ENCODE measurements around the gene DTNBP1. TPM values are rescaled to one million over a fixed set of nuclear protein-coding genes. Genes with fewer than 3 reads are reported as not detected.
A peak's percentile ranks its signal among the peaks of the same experiment; 100 is the strongest.
"Not testable (repeated sequence)": the region's sequence is repeated elsewhere in the genome, so short reads cannot be mapped to it uniquely, and the experiment has no call there.

DTNBP1 gene
- total and polyA plus RNA-seq, 4 donors: 26.2 to 37.1 (median 27.6) TPM

DNA sequence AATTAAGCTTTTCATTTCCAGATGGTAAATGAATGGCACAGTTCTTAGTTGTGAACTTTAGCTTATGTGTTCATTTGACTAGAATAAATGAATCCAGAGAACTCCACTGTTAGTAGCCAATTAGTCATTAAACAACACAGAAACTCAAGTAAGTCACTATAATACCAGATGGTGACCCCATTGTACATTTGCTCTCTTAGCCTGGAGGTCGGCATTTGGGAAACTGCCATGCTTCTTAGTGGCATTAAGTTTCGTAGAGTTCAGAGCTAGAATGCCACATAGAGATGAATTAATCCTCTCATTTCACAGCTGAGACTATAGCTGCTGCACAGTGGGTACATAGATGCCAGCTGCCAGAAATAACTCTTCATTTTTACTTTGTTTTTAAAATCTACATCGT is 10.8 kb upstream of the DTNBP1 start:
- Histone ChIP-seq H3K27ac (ENCODE audit: low read depth in 1 of 2, low read length in 2 of 2) (no peak overlapping the region), H3K4me1 (ENCODE audit: control insufficient read depth in 1 of 2, insufficient read depth in 2 of 2, low read length in 2 of 2) (no peaks in the 10 kb centered on the region), H3K9me3 (ENCODE audit: control insufficient read depth, low read length) (no peaks in the 10 kb centered on the region), H3K36me3 (ENCODE audit: control insufficient read depth in 1 of 2, insufficient read depth in 2 of 2, low read length in 1 of 2) (no peaks in the 10 kb centered on the region), H3K4me3 (ENCODE audit: low read length in 2 of 2) (no peak overlapping the region), H3K27me3 (ENCODE audit: control insufficient read depth in 1 of 2, insufficient read depth in 2 of 2, low read length in 1 of 2) (no peaks in the 10 kb centered on the region)
- intact Hi-C loops (cut with DNase I): no loop called here
- WGBS, 2 donors: 69 to 77% methylated on average over 3 of the region's 3 CpGs
- ATAC-seq (ENCODE audit: low FRiP score): no peak
- no peak for DNase-seq

DNA sequence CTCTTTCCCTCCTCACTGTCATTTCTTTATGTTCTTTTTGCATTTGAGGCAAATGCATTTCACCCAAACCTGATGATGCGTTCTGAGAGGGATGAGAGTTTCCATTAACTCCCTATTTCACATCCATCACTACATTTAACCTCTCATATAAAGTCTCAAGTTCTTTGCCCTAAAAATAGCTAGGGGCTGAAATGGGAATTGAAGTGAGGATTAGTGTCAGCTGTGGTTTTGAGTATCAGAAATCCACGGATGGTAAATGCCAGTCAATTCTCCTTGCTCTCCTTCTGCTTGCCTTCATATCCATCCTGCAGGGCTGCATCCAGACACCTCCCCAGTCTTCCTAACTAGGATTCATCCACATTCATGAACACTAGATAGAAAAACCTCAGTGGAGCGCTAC is 10.0 kb upstream of the DTNBP1 start:
- ATAC-seq (ENCODE audit: low FRiP score) (no peak), DNase-seq (no peak)
- Histone ChIP-seq H3K27ac (ENCODE audit: low read depth in 1 of 2, low read length in 2 of 2) (no peak overlapping the region), H3K4me3 (ENCODE audit: low read length in 2 of 2) (no peak overlapping the region), H3K27me3 (ENCODE audit: control insufficient read depth in 1 of 2, insufficient read depth in 2 of 2, low read length in 1 of 2) (no peaks in the 10 kb centered on the region), H3K36me3 (ENCODE audit: control insufficient read depth in 1 of 2, insufficient read depth in 2 of 2, low read length in 1 of 2) (no peaks in the 10 kb centered on the region), H3K4me1 (ENCODE audit: control insufficient read depth in 1 of 2, insufficient read depth in 2 of 2, low read length in 2 of 2) (no peaks in the 10 kb centered on the region), H3K9me3 (ENCODE audit: control insufficient read depth, low read length) (no peaks in the 10 kb centered on the region)
- 59 to 66% methylated on average over 3 of the region's 3 CpGs for WGBS, 2 donors
- intact Hi-C loops (cut with DNase I): no loop called here

GRCh38 chr6:15672291-15672690 is 9.5 kb upstream of the DTNBP1 start:
- H3K27ac ChIP-seq (ENCODE audit: low read depth in 1 of 2, low read length in 2 of 2): no peak overlapping the region
- H3K4me1 ChIP-seq (ENCODE audit: control insufficient read depth in 1 of 2, insufficient read depth in 2 of 2, low read length in 2 of 2): no peaks in the 10 kb centered on the region
- ATAC-seq (ENCODE audit: low FRiP score) (no peak), DNase-seq (no peak)
- WGBS, 2 donors: 95 to 100% methylated on average over 1 of the region's 1 CpG
- intact Hi-C loops (cut with DNase I): no loop called here
- no peaks in the 10 kb centered on the region for H3K27me3 ChIP-seq (ENCODE audit: control insufficient read depth in 1 of 2, insufficient read depth in 2 of 2, low read length in 1 of 2)
- no peaks in the 10 kb centered on the region for H3K9me3 ChIP-seq (ENCODE audit: control insufficient read depth, low read length)
- H3K36me3 ChIP-seq (ENCODE audit: control insufficient read depth in 1 of 2, insufficient read depth in 2 of 2, low read length in 1 of 2): no peaks in the 10 kb centered on the region
- no peak overlapping the region for H3K4me3 ChIP-seq (ENCODE audit: low read length in 2 of 2)

- ATAC-seq (ENCODE audit: low FRiP score): no peak
- Histone ChIP-seq H3K4me1 (ENCODE audit: control insufficient read depth in 1 of 2, insufficient read depth in 2 of 2, low read length in 2 of 2) (no peaks in the 10 kb centered on the region), H3K27me3 (ENCODE audit: control insufficient read depth in 1 of 2, insufficient read depth in 2 of 2, low read length in 1 of 2) (no peaks in the 10 kb centered on the region), H3K4me3 (ENCODE audit: low read length in 2 of 2) (no peak overlapping the region), H3K9me3 (ENCODE audit: control insufficient read depth, low read length) (no peaks in the 10 kb centered on the region), H3K36me3 (ENCODE audit: control insufficient read depth in 1 of 2, insufficient read depth in 2 of 2, low read length in 1 of 2) (no peaks in the 10 kb centered on the region), H3K27ac (ENCODE audit: low read depth in 1 of 2, low read length in 2 of 2) (no peak overlapping the region)
- no peak for DNase-seq
- intact Hi-C loops (cut with DNase I): no loop called here
- 65 to 73% methylated on average over 2 of the region's 2 CpGs for WGBS, 2 donors
Measured at GRCh38 chr6:15668918-15669317, 6.1 kb upstream of the DTNBP1 start.

- ATAC-seq (ENCODE audit: low FRiP score); H3K9me3 ChIP-seq (ENCODE audit: control insufficient read depth, low read length); H3K27ac ChIP-seq (ENCODE audit: low read depth in 1 of 2, low read length in 2 of 2); H3K4me3 ChIP-seq (ENCODE audit: low read length in 2 of 2); DNase-seq; H3K36me3 ChIP-seq (ENCODE audit: control insufficient read depth in 1 of 2, insufficient read depth in 2 of 2, low read length in 1 of 2); H3K27me3 ChIP-seq (ENCODE audit: control insufficient read depth in 1 of 2, insufficient read depth in 2 of 2, low read length in 1 of 2); H3K4me1 ChIP-seq (ENCODE audit: control insufficient read depth in 1 of 2, insufficient read depth in 2 of 2, low read length in 2 of 2); intact Hi-C loops (cut with DNase I): not testable (repeated sequence)
- WGBS, 2 donors: 95 to 97% methylated on average over 3 of the region's 4 CpGs
Measured at GRCh38 chr6:15666896-15667295, 4.1 kb upstream of the DTNBP1 start.

GRCh38 chr6:15665237-15665636 is 2.4 kb upstream of the DTNBP1 start:
- H3K4me3 ChIP-seq (ENCODE audit: low read length in 2 of 2): no peak overlapping the region
- no peaks in the 10 kb centered on the region for H3K36me3 ChIP-seq (ENCODE audit: control insufficient read depth in 1 of 2, insufficient read depth in 2 of 2, low read length in 1 of 2)
- H3K9me3 ChIP-seq (ENCODE audit: control insufficient read depth, low read length): no peaks in the 10 kb centered on the region
- DNase-seq: no peak
- no peaks in the 10 kb centered on the region for H3K27me3 ChIP-seq (ENCODE audit: control insufficient read depth in 1 of 2, insufficient read depth in 2 of 2, low read length in 1 of 2)
- no peaks in the 10 kb centered on the region for H3K4me1 ChIP-seq (ENCODE audit: control insufficient read depth in 1 of 2, insufficient read depth in 2 of 2, low read length in 2 of 2)
- ATAC-seq (ENCODE audit: low FRiP score): no peak
- intact Hi-C loops (cut with DNase I): no loop called here
- H3K27ac ChIP-seq (ENCODE audit: low read depth in 1 of 2, low read length in 2 of 2): no peak overlapping the region

GRCh38 chr6:15663130-15663871 is 473 bp upstream of the DTNBP1 start:
- Histone ChIP-seq H3K27ac (ENCODE audit: low read depth in 1 of 2, low read length in 2 of 2) (no peak overlapping the region), H3K4me1 (ENCODE audit: control insufficient read depth in 1 of 2, insufficient read depth in 2 of 2, low read length in 2 of 2) (no peaks in the 10 kb centered on the region), H3K36me3 (ENCODE audit: control insufficient read depth in 1 of 2, insufficient read depth in 2 of 2, low read length in 1 of 2) (no peaks in the 10 kb centered on the region), H3K27me3 (ENCODE audit: control insufficient read depth in 1 of 2, insufficient read depth in 2 of 2, low read length in 1 of 2) (no peaks in the 10 kb centered on the region), H3K9me3 (ENCODE audit: control insufficient read depth, low read length) (no peaks in the 10 kb centered on the region), H3K4me3 (ENCODE audit: low read length in 2 of 2) (peak overlapping the region; percentile 39 to 88)
- 44 to 45% methylated on average over 18 of the region's 18 CpGs for WGBS, 2 donors
- ATAC-seq (ENCODE audit: low FRiP score): no peak
- DNase-seq: no peak
- intact Hi-C loops (cut with DNase I): no loop called here

DNA sequence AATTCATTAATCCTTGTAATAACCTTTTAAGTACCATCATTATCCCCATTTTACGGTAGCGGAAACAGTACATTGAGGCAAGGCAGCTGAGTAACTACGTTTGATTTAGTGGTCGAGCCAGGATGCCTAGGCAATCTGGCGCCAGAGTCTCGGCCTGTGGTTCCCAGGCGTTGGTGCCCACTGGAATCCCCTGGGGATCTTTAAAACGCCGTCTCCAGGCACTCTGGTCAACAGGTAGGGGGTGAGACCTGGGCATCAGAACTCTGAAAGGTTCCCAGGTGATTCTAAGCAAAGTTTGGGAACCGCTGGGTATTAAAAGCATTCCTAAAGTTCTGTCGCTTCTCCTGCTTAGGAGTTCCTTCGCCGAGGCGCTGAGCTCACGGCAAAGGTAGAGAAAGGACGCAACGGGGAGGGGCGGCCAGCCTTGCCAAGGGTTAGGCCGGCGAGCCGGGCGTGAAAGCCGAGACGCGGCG is 939 bp downstream of the DTNBP1 start:
- ATAC-seq (ENCODE audit: low FRiP score) (no peak), DNase-seq (no peak)
- 8% methylated on average over 26 of the region's 26 CpGs for WGBS, 2 donors
- Histone ChIP-seq H3K27me3 (ENCODE audit: control insufficient read depth in 1 of 2, insufficient read depth in 2 of 2, low read length in 1 of 2) (no peaks in the 10 kb centered on the region), H3K4me1 (ENCODE audit: control insufficient read depth in 1 of 2, insufficient read depth in 2 of 2, low read length in 2 of 2) (no peaks in the 10 kb centered on the region), H3K9me3 (ENCODE audit: control insufficient read depth, low read length) (no peaks in the 10 kb centered on the region), H3K27ac (ENCODE audit: low read depth in 1 of 2, low read length in 2 of 2) (peak overlapping the region in 1 of 2 donors; percentile 59), H3K36me3 (ENCODE audit: control insufficient read depth in 1 of 2, insufficient read depth in 2 of 2, low read length in 1 of 2) (no peaks in the 10 kb centered on the region), H3K4me3 (ENCODE audit: low read length in 2 of 2) (peak overlapping the region; percentile 39 to 88)
- intact Hi-C loops (cut with DNase I): no loop called here

DNA sequence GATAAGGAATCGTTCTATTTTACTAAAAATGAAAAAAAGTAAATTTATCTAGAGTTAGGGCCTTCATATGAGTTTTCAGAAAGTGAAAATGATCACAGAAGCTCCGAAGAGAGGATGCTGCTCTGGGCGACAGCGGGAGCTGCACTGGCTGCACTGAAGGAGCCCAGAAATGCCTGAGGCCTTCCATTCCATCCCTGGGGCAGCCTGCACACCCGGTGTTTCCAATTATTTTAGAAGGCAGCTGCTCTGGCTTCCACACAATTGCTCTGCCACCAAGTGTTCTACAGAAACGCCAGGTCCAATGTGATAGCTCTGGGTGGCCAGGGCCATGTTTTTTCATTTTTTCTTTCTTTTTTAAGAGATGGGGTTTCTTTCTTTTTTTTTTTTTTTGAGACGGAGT is 3.6 kb downstream of the DTNBP1 start:
- DNase-seq (no peak), ATAC-seq (ENCODE audit: low FRiP score) (no peak)
- H3K27ac ChIP-seq (ENCODE audit: low read depth in 1 of 2, low read length in 2 of 2): no peak overlapping the region
- H3K27me3 ChIP-seq (ENCODE audit: control insufficient read depth in 1 of 2, insufficient read depth in 2 of 2, low read length in 1 of 2): no peaks in the 10 kb centered on the region
- H3K4me3 ChIP-seq (ENCODE audit: low read length in 2 of 2): no peak overlapping the region
- H3K9me3 ChIP-seq (ENCODE audit: control insufficient read depth, low read length): no peaks in the 10 kb centered on the region
- H3K36me3 ChIP-seq (ENCODE audit: control insufficient read depth in 1 of 2, insufficient read depth in 2 of 2, low read length in 1 of 2): no peaks in the 10 kb centered on the region
- H3K4me1 ChIP-seq (ENCODE audit: control insufficient read depth in 1 of 2, insufficient read depth in 2 of 2, low read length in 2 of 2): no peaks in the 10 kb centered on the region
- 80 to 84% methylated on average over 6 to 7 of the region's 7 CpGs for WGBS, 2 donors
- intact Hi-C loops (cut with DNase I): no loop called here
